ENCODE data around the gene SLC7A8.

DNA sequence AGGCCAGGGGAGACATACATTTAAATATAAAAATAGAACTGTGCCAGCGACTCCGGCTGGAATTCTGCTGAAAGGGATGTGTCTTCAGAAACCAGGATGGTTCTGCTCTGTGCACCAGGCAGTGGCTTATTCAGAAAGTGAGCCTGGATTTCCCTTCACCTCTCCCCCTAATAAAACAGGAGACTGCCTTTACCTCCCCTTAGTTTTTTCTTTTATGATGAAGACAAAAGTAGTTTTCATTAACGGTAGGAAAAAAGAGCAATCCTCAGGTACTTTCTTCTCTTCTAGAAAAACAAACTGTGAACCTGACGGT, 346 bp downstream of the SLC7A8 start:
- TF ChIP-seq, protein P1, sequence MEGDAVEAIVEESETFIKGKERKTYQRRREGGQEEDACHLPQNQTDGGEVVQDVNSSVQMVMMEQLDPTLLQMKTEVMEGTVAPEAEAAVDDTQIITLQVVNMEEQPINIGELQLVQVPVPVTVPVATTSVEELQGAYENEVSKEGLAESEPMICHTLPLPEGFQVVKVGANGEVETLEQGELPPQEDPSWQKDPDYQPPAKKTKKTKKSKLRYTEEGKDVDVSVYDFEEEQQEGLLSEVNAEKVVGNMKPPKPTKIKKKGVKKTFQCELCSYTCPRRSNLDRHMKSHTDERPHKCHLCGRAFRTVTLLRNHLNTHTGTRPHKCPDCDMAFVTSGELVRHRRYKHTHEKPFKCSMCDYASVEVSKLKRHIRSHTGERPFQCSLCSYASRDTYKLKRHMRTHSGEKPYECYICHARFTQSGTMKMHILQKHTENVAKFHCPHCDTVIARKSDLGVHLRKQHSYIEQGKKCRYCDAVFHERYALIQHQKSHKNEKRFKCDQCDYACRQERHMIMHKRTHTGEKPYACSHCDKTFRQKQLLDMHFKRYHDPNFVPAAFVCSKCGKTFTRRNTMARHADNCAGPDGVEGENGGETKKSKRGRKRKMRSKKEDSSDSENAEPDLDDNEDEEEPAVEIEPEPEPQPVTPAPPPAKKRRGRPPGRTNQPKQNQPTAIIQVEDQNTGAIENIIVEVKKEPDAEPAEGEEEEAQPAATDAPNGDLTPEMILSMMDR (IDR thresholded peaks at IDR 0.05), result no peak
- TF ChIP-seq POLR2A (IDR thresholded peaks at IDR 0.05) (no peak), EP300 (IDR thresholded peaks at IDR 0.05) (no peak)
